ENCODE data around the gene EFHC1.

EFHC1 gene

DNA sequence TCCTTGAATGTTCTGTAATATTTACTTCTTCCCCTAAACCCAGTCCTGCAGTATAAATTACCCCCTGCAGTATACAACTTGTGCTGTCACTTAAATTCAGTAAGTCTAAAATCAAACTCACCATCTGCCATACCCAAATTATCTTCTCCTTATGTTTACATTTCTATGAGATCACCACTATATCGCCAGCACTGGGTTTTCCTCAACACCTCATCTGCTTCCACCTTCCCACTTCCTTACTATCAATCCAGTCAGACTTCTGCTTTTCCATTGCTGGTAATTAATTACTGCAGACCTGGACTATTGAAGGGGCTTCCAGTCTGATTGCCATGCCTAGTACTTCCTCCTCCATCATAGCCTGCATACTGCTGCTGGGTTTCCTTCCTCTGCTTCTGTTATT, 15.2 kb downstream of the EFHC1 start:
- H3K27me3 ChIP-seq (ENCODE audit: insufficient read depth, low read length, poor library complexity, severe bottlenecking), result no peaks in the 10 kb centered on the region
- peaks cover 5% of the 10 kb centered on the region for H3K4me1 ChIP-seq (ENCODE audit: insufficient read depth, low read length, poor library complexity, severe bottlenecking)
- H4K20me1 ChIP-seq (ENCODE audit: insufficient read depth, low read length, poor library complexity, severe bottlenecking), result no peaks in the 10 kb centered on the region
- no peak overlapping the region for H2AFZ ChIP-seq (ENCODE audit: low read length)
- H3K9me2 ChIP-seq (replicated peaks; ENCODE audit: low read depth, low read length), result no peaks in the 10 kb centered on the region
- H3F3A ChIP-seq (ENCODE audit: low read depth), result no peaks in the 10 kb centered on the region
- no peak overlapping the region for H3K9ac ChIP-seq (ENCODE audit: low read depth, low read length, poor library complexity, severe bottlenecking)
- H3K4me3 ChIP-seq (ENCODE audit: low read length, poor library complexity, severe bottlenecking), result no peak overlapping the region
- no peaks in the 10 kb centered on the region for H3K36me3 ChIP-seq (ENCODE audit: insufficient read depth, low read length)
- H3K9me3 ChIP-seq (ENCODE audit: insufficient read depth, low read depth, low read length), result no peaks in the 10 kb centered on the region
- no peaks in the 10 kb centered on the region for H3K79me2 ChIP-seq (ENCODE audit: insufficient read depth, low read length)
- H3K4me2 ChIP-seq (ENCODE audit: low read depth, low read length, poor library complexity, severe bottlenecking), result no peak overlapping the region
- TF ChIP-seq CTCF (conservative IDR thresholded peaks at IDR 0.05; ENCODE audit: low read length), result no peak
- TF ChIP-seq EZH2phosphoT487 (IDR thresholded peaks at IDR 0.05; ENCODE audit: borderline replicate concordance), result no peak

- TF ChIP-seq CTCF (conservative IDR thresholded peaks at IDR 0.05; ENCODE audit: low read length) (no peak), EZH2phosphoT487 (IDR thresholded peaks at IDR 0.05; ENCODE audit: borderline replicate concordance) (no peak)
Measured at GRCh38 chr6:52438926-52439325, 18.8 kb downstream of the EFHC1 start.

DNA sequence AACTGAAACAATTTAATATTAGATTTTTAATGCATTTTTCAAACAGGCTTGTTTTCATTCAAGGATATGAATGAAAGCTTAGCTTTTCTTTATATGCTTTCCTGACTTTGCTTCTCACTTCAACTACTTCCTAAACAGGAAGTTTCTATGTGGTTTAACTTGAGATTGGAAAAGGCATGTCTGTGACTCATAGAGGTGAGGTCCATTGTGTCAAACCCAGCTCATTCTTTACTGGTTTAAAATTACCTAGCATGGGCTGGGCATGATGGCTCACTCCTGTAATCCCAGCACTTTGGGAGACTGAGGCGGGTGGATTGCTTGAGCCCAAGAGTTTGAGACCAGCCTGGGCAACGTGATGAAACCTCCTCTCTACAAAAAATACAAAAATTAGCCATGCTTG, 34.4 kb downstream of the EFHC1 start:
- Histone ChIP-seq H3K27me3 (ENCODE audit: insufficient read depth, low read length, poor library complexity, severe bottlenecking) (no peaks in the 10 kb centered on the region), H3K79me2 (ENCODE audit: insufficient read depth, low read length) (no peaks in the 10 kb centered on the region), H3K9me2 (replicated peaks; ENCODE audit: low read depth, low read length) (no peaks in the 10 kb centered on the region), H3K4me3 (ENCODE audit: low read length, poor library complexity, severe bottlenecking) (no peak overlapping the region), H4K20me1 (ENCODE audit: insufficient read depth, low read length, poor library complexity, severe bottlenecking) (no peaks in the 10 kb centered on the region), H2AFZ (ENCODE audit: low read length) (no peak overlapping the region), H3K4me1 (ENCODE audit: insufficient read depth, low read length, poor library complexity, severe bottlenecking) (peaks cover 6% of the 10 kb centered on the region), H3K9me3 (ENCODE audit: insufficient read depth, low read depth, low read length) (0 out of 2 replicates have a peak, but pooled peaks cover 9% of the 10 kb centered on the region), H3K9ac (ENCODE audit: low read depth, low read length, poor library complexity, severe bottlenecking) (no peak overlapping the region), H3F3A (ENCODE audit: low read depth) (no peaks in the 10 kb centered on the region), H3K4me2 (ENCODE audit: low read depth, low read length, poor library complexity, severe bottlenecking) (no peak overlapping the region), H3K36me3 (ENCODE audit: insufficient read depth, low read length) (no peaks in the 10 kb centered on the region; the same call in 1 of the 2 replicates)
- TF ChIP-seq EZH2phosphoT487 (IDR thresholded peaks at IDR 0.05; ENCODE audit: borderline replicate concordance) (no peak), CTCF (conservative IDR thresholded peaks at IDR 0.05; ENCODE audit: low read length) (no peak)

More at GRCh38 chr6:52438926-52439325, 18.8 kb downstream of the EFHC1 start:
- H3K9me2 ChIP-seq (replicated peaks; ENCODE audit: low read depth, low read length), result no peaks in the 10 kb centered on the region
- H2AFZ ChIP-seq (ENCODE audit: low read length), result no peak overlapping the region
- no peaks in the 10 kb centered on the region for H3F3A ChIP-seq (ENCODE audit: low read depth)
- H3K9ac ChIP-seq (ENCODE audit: low read depth, low read length, poor library complexity, severe bottlenecking), result no peak overlapping the region
- H4K20me1 ChIP-seq (ENCODE audit: insufficient read depth, low read length, poor library complexity, severe bottlenecking), result no peaks in the 10 kb centered on the region
- no peaks in the 10 kb centered on the region for H3K79me2 ChIP-seq (ENCODE audit: insufficient read depth, low read length)
- no peaks in the 10 kb centered on the region for H3K9me3 ChIP-seq (ENCODE audit: insufficient read depth, low read depth, low read length)
- no peaks in the 10 kb centered on the region for H3K36me3 ChIP-seq (ENCODE audit: insufficient read depth, low read length)
- peaks cover 5% of the 10 kb centered on the region for H3K4me1 ChIP-seq (ENCODE audit: insufficient read depth, low read length, poor library complexity, severe bottlenecking)
- H3K4me3 ChIP-seq (ENCODE audit: low read length, poor library complexity, severe bottlenecking), result no peak overlapping the region
- H3K27me3 ChIP-seq (ENCODE audit: insufficient read depth, low read length, poor library complexity, severe bottlenecking), result no peaks in the 10 kb centered on the region
- no peak overlapping the region for H3K4me2 ChIP-seq (ENCODE audit: low read depth, low read length, poor library complexity, severe bottlenecking)

All from Loucy (cell line).